Gastrocnemius medialis (tissue), 4 donors: Measurements from ENCODE around the gene EZR. TPM values are rescaled to one million over a fixed set of nuclear protein-coding genes. Genes with fewer than 3 reads are reported as not detected.

Experiments
- ATAC-seq, 2 donors: fragments of 150-250 bp; one replicate each; pipeline ENCODE4 v1.9.1; 2016
- DNase-seq, 2 donors: peaks; one replicate each; pipeline ENCODE4 v3.0.0-alpha.2; 2019
- H3K27ac ChIP-seq, 4 donors: fragments of 200-600 bp; sonication (generic); 1 replicate in 1 of 4; 2 replicates in 3 of 4; pipeline ENCODE4 v1.5.1; 2016 to 2018; ENCODE audit warnings: mild to moderate bottlenecking in 2 of 4, moderate library complexity in 1 of 4
- H3K27me3 ChIP-seq, 3 donors: fragments of 200-600 bp; sonication (generic) in 2 of 3; 1 replicate in 1 of 3; 2 replicates in 2 of 3; pipeline versions ENCODE4 v1.5.1 to v1.6.0; 2016 to 2019; ENCODE audit warnings: mild to moderate bottlenecking in 1 of 3, moderate library complexity in 1 of 3
- H3K36me3 ChIP-seq, 2 donors: fragments of 200-600 bp; sonication (generic) in 1 of 2; one replicate each; pipeline ENCODE4 v1.5.1; 2017 to 2018
- H3K4me1 ChIP-seq, 2 donors: fragments of 200-600 bp; sonication (generic) in 1 of 2; one replicate each; pipeline ENCODE4 v1.5.1; 2016 to 2017; ENCODE audit warnings: mild to moderate bottlenecking in 2 of 2
- H3K4me3 ChIP-seq, 4 donors: fragments of 200-600 bp; sonication (generic) in 3 of 4; 1 replicate in 1 of 4; 2 replicates in 3 of 4; pipeline ENCODE4 v1.5.1; 2016 to 2019; ENCODE audit warnings: mild to moderate bottlenecking in 2 of 4
- H3K9me3 ChIP-seq, 3 donors: fragments of 200-600 bp; sonication (generic) in 2 of 3; 1 replicate in 1 of 3; 2 replicates in 2 of 3; pipeline ENCODE4 v1.5.1; 2016 to 2019
- POLR2A ChIP-seq, 2 donors: fragments of 450-650 bp; IDR thresholded peaks; one replicate each; pipeline ENCODE4 v1.6.1; 2017; ENCODE audit warnings: antibody characterized with exemption in 2 of 2, mild to moderate bottlenecking in 2 of 2, moderate library complexity in 2 of 2
- in situ Hi-C, 4 donors: fragments of 200-750 bp; cut with MboI; loops; one replicate each; pipeline versions ENCODE4 v1.15.0 to v1.8.0; 2017; ENCODE audit warnings: low sequenced_read_pairs in 4 of 4
- intact Hi-C: fragments of 100-400 bp; cut with DNase I; formaldehyde crosslinking; loops from one replicate; pipeline ENCODE4 v1.15.1; 2023; ENCODE audit warnings: low total_unique reads
- total RNA-seq, 4 donors: library from RNA; depleted of rRNA; stranded (reverse); fragments of >200 nt; gene quantifications; one replicate each; pipeline versions ENCODE4 v1.1.0 to v1.2.3, GENCODE V29; 2016
- TF ChIP-seq, protein P1 (sequence below), 5 experiments: fragments of 450-650 bp in 3 of 5; fragments of 200-600 bp in 2 of 5; sonication (generic) in 2 of 5; IDR thresholded peaks in 4 of 5; conservative IDR thresholded peaks in 1 of 5; 1 replicate in 4 of 5; 2 replicates in 1 of 5; pipeline ENCODE4 v1.5.1; 2016 to 2019; ENCODE audit warnings: antibody characterized with exemption in 5 of 5, mild to moderate bottlenecking in 3 of 5, moderate library complexity in 3 of 5

EZR gene
- total RNA-seq, 4 donors from 2014 or later: 18.1 to 54.1 (median 33.6) TPM

- ATAC-seq: no peak
- intact Hi-C loops: no loop called here
These were observed 53.6 kb downstream of the EZR start for GRCh38 chr6:158765499-158766068.

DNA sequence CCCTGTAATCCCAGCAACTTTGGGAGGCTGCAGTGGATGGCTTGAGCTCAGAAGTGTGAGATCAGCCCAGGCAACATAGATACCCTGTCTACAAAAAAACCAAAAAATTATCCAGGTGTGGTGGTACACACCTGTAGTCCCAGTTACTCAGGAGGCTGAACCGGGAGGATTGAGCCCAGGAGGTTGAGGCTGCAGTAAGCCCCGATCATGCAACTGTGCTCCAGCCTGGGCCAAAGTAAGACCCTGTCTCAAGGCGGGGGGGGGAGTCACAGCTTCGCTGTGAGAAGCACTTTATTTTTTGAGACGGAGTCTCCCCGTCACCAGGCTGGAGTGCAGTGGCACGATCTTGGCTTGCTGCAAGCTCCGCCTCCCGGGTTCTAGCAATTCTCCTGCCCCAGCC, 54.2 kb downstream of the EZR start:
- H3K9me3 ChIP-seq: no peaks in the 10 kb centered on the region
- peaks cover 0 to 72% of the 10 kb centered on the region in 2 donors for H3K36me3 ChIP-seq
- in situ Hi-C loops: no loop called here
- intact Hi-C loops: no loop called here
- H3K4me1 ChIP-seq: no peaks in the 10 kb centered on the region
- H3K27ac ChIP-seq: no peak overlapping the region
- no peak overlapping the region for H3K4me3 ChIP-seq
- no peak for DNase-seq
- TF ChIP-seq, protein P1, sequence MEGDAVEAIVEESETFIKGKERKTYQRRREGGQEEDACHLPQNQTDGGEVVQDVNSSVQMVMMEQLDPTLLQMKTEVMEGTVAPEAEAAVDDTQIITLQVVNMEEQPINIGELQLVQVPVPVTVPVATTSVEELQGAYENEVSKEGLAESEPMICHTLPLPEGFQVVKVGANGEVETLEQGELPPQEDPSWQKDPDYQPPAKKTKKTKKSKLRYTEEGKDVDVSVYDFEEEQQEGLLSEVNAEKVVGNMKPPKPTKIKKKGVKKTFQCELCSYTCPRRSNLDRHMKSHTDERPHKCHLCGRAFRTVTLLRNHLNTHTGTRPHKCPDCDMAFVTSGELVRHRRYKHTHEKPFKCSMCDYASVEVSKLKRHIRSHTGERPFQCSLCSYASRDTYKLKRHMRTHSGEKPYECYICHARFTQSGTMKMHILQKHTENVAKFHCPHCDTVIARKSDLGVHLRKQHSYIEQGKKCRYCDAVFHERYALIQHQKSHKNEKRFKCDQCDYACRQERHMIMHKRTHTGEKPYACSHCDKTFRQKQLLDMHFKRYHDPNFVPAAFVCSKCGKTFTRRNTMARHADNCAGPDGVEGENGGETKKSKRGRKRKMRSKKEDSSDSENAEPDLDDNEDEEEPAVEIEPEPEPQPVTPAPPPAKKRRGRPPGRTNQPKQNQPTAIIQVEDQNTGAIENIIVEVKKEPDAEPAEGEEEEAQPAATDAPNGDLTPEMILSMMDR (IDR thresholded peaks at IDR 0.05 in 4 of 5, conservative IDR thresholded peaks at IDR 0.05 in 1 of 5): no peak
- no peak for TF ChIP-seq POLR2A (IDR thresholded peaks at IDR 0.05)
- H3K27me3 ChIP-seq: no peaks in the 10 kb centered on the region
- ATAC-seq: no peak

More at GRCh38 chr6:158765499-158766068, 53.6 kb downstream of the EZR start:
- Histone ChIP-seq H3K27me3 (no peaks in the 10 kb centered on the region), H3K4me1 (no peaks in the 10 kb centered on the region), H3K36me3 (peaks cover 0 to 74% of the 10 kb centered on the region in 2 donors), H3K27ac (no peak overlapping the region), H3K4me3 (no peak overlapping the region), H3K9me3 (no peaks in the 10 kb centered on the region)
- in situ Hi-C loops: no loop called here
- TF ChIP-seq, protein P1 (IDR thresholded peaks at IDR 0.05 in 4 of 5, conservative IDR thresholded peaks at IDR 0.05 in 1 of 5): no peak
- TF ChIP-seq POLR2A (IDR thresholded peaks at IDR 0.05): no peak
- DNase-seq: no peak

DNA sequence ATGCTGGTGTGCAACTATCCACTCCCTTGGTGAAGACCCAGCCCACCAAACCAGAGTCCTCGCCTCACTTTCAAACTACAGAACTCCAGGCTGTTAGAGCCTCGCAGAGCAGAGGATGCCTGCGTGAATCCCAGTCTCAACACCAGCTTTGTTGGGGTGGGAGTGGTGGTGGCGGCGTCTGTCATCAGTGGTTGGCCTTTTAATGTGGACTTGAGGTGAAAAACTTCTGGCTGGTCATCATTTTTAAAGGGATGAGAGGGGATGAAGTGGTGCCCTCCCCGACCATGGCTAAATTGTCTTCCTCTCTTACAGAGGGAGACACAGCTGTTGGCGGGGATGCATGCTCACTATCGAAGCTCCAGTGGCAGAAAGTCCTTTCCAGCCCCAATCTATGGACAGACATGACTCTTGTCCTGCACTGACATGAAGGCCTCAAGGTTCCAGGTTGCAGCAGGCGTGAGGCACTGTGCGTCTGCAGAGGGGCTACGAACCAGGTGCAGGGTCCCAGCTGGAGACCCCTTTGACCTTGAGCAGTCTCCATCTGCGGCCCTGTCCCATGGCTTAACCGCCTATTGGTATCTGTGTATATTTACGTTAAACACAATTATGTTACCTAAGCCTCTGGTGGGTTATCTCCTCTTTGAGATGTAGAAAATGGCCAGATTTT, 54.9 kb downstream of the EZR start:
- H3K27ac ChIP-seq: no peak overlapping the region
- DNase-seq: no peak
- intact Hi-C loops (no loop called here), in situ Hi-C loops (no loop called here)
- no peaks in the 10 kb centered on the region for H3K9me3 ChIP-seq
- no peaks in the 10 kb centered on the region for H3K27me3 ChIP-seq
- TF ChIP-seq POLR2A (IDR thresholded peaks at IDR 0.05): no peak
- TF ChIP-seq, protein P1 (IDR thresholded peaks at IDR 0.05 in 4 of 5, conservative IDR thresholded peaks at IDR 0.05 in 1 of 5): no peak
- H3K36me3 ChIP-seq: peaks cover 0 to 66% of the 10 kb centered on the region in 2 donors
- no peak overlapping the region for H3K4me3 ChIP-seq
- H3K4me1 ChIP-seq: no peaks in the 10 kb centered on the region
- ATAC-seq: no peak

DNA sequence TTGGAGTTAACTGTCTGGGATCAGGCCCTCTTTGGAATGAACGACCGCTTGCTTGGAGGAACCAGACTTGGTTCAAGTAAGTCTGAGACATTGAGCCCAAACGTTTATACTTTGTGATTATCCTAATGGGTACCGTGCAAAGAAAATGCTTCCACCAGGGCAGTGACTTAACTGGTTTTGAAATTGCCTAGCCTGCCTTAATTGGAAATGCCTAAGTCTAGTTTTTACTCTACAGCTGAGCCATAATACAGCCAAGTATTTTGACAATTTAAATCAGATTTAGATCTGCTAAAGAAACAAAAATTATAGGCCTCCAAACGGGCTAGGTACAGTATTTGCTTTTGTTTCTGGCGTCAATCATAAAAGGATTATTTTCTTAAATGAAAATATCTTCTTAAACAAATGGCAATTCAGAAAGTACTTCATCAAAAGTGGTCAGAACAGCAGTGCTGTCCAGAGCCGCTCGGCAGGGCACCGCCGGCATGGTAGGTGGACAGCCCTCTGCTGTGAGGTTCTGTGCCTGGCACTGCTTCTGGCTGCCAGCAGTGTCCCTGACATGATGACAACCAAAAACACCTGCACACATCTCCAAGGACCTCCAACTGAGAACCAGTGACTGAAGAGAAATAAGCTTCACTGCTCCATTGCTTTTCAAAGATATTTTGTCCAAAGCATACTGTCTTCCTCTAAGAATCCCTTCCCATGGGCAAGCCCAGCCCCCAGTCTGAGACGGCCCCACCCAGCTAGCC, 55.6 kb downstream of the EZR start:
- ATAC-seq (no peak), DNase-seq (no peak)
- H3K4me1 ChIP-seq: no peaks in the 10 kb centered on the region
- peaks cover 0 to 59% of the 10 kb centered on the region in 2 donors for H3K36me3 ChIP-seq
- H3K4me3 ChIP-seq: no peak overlapping the region
- no peaks in the 10 kb centered on the region for H3K9me3 ChIP-seq
- intact Hi-C loops (no loop called here), in situ Hi-C loops (no loop called here)
- no peak for TF ChIP-seq POLR2A (IDR thresholded peaks at IDR 0.05)
- TF ChIP-seq, protein P1 (IDR thresholded peaks at IDR 0.05 in 4 of 5, conservative IDR thresholded peaks at IDR 0.05 in 1 of 5): no peak
- no peaks in the 10 kb centered on the region for H3K27me3 ChIP-seq
- H3K27ac ChIP-seq: no peak overlapping the region
